HepG2 (cell line): ENCODE results near the gene B3GNT5. TPM values are rescaled to one million over a fixed set of nuclear protein-coding genes. Genes with fewer than 3 reads are reported as not detected.

Experiments
- ARNTL ChIP-seq: sonication (generic); formaldehyde crosslinking; IDR thresholded peaks from 2 replicates; pipeline ENCODE4 v1.4.0; 2020; ENCODE audit warnings: mild to moderate bottlenecking, missing genetic modification reagents
- BRD4 ChIP-seq: sonication (generic); formaldehyde crosslinking; IDR thresholded peaks from 2 replicates; pipeline ENCODE4 v1.4.0; 2020; ENCODE audit warnings: missing genetic modification reagents
- ELF4 ChIP-seq: sonication (generic); formaldehyde crosslinking; IDR thresholded peaks from 2 replicates; pipeline ENCODE4 v1.5.0; 2020; ENCODE audit warnings: missing genetic modification reagents, mild to moderate bottlenecking, moderate library complexity, borderline replicate concordance
- FOXK2 ChIP-seq: fragments of 450-650 bp; IDR thresholded peaks from 2 replicates; pipeline ENCODE4 v1.6.1; 2016
- GZF1 ChIP-seq: sonication (generic); formaldehyde crosslinking; IDR thresholded peaks from 2 replicates; pipeline ENCODE4 v1.5.1; 2020; ENCODE audit warnings: mild to moderate bottlenecking, missing genetic modification reagents
- KDM3A ChIP-seq: IDR thresholded peaks from 2 replicates; pipeline ENCODE4 v1.6.1; 2018; ENCODE audit warnings: low read depth, missing compliant biosample characterization
- KMT2A ChIP-seq: sonication (generic); formaldehyde crosslinking; IDR thresholded peaks from 2 replicates; pipeline ENCODE4 v1.4.0; 2020; ENCODE audit warnings: missing genetic modification reagents
- MIER3 ChIP-seq: IDR thresholded peaks from 2 replicates; pipeline ENCODE4 v1.6.1; 2016; ENCODE audit warnings: missing compliant biosample characterization, borderline replicate concordance
- NFE2L2 ChIP-seq: fragments of 150-350 bp; IDR thresholded peaks from 2 replicates; pipeline ENCODE4 v1.6.1; 2014; ENCODE audit warnings: low read length
- PRDM10 ChIP-seq: sonication (generic); formaldehyde crosslinking; IDR thresholded peaks from 2 replicates; pipeline ENCODE4 v1.4.0; 2020; ENCODE audit warnings: low read depth, missing genetic modification reagents
- RFX3 ChIP-seq: IDR thresholded peaks from 2 replicates; pipeline ENCODE4 v1.6.1; 2016; ENCODE audit warnings: missing biosample characterization, missing genetic modification reagents
- SIN3A ChIP-seq: IDR thresholded peaks from 2 replicates; pipeline ENCODE4 v1.6.1; 2011; ENCODE audit warnings: low read depth, mild to moderate bottlenecking, control low read depth, low read length, borderline replicate concordance
- SMYD3 ChIP-seq: sonication (generic); formaldehyde crosslinking; IDR thresholded peaks from 2 replicates; pipeline ENCODE4 v1.8.1; 2023; ENCODE audit warnings: mild to moderate bottlenecking, missing genetic modification reagents
- SRSF9 ChIP-seq: fragments of 200-400 bp; formaldehyde crosslinking; IDR thresholded peaks from 2 replicates; pipeline ENCODE4 v1.6.1; 2018; ENCODE audit warnings: borderline replicate concordance, mild to moderate bottlenecking, low read depth, low read length; ENCODE audit not compliant: insufficient read depth, poor library complexity, severe bottlenecking
- TOPORS ChIP-seq: sonication (generic); formaldehyde crosslinking; IDR thresholded peaks from 2 replicates; pipeline ENCODE4 v1.8.0; 2023; ENCODE audit warnings: mild to moderate bottlenecking, missing genetic modification reagents
- XBP1 ChIP-seq: sonication (generic); formaldehyde crosslinking; IDR thresholded peaks from 2 replicates; pipeline ENCODE4 v1.5.0; 2020; ENCODE audit warnings: missing genetic modification reagents
- ZBTB7B ChIP-seq: sonication (generic); formaldehyde crosslinking; IDR thresholded peaks from 2 replicates; pipeline ENCODE4 v1.4.0; 2020; ENCODE audit warnings: missing genetic modification reagents
- ZFP41 ChIP-seq: sonication (generic); formaldehyde crosslinking; IDR thresholded peaks from 2 replicates; pipeline ENCODE4 v1.4.0; 2020; ENCODE audit warnings: mild to moderate bottlenecking, missing genetic modification reagents, borderline replicate concordance
- ZNF224 ChIP-seq: sonication (generic); formaldehyde crosslinking; IDR thresholded peaks from 2 replicates; pipeline ENCODE4 v1.5.0; 2020; ENCODE audit warnings: mild to moderate bottlenecking, missing genetic modification reagents
- ZNF260 ChIP-seq: sonication (generic); formaldehyde crosslinking; IDR thresholded peaks from 2 replicates; pipeline ENCODE4 v1.4.0; 2020; ENCODE audit warnings: missing genetic modification reagents, low read depth, mild to moderate bottlenecking, borderline replicate concordance
- ZNF326 ChIP-seq: sonication (generic); formaldehyde crosslinking; IDR thresholded peaks from 2 replicates; pipeline ENCODE4 v1.4.0; 2020; ENCODE audit warnings: missing genetic modification reagents, borderline replicate concordance
- ZNF337 ChIP-seq: sonication (generic); formaldehyde crosslinking; IDR thresholded peaks from 2 replicates; pipeline ENCODE4 v1.5.1; 2020; ENCODE audit warnings: missing genetic modification reagents, low read depth, mild to moderate bottlenecking, borderline replicate concordance
- ZNF558 ChIP-seq: sonication (generic); formaldehyde crosslinking; IDR thresholded peaks from 2 replicates; pipeline ENCODE4 v1.9.0; 2022; ENCODE audit warnings: mild to moderate bottlenecking, missing genetic modification reagents, borderline replicate concordance
- ZNF564 ChIP-seq: sonication (generic); formaldehyde crosslinking; IDR thresholded peaks from 2 replicates; pipeline ENCODE4 v1.8.1; 2023; ENCODE audit warnings: mild to moderate bottlenecking, missing genetic modification reagents
- ZNF776 ChIP-seq: sonication (generic); formaldehyde crosslinking; IDR thresholded peaks from 2 replicates; pipeline ENCODE4 v1.4.0; 2020; ENCODE audit warnings: mild to moderate bottlenecking, missing genetic modification reagents
- ZNF780A ChIP-seq: sonication (generic); formaldehyde crosslinking; IDR thresholded peaks from 2 replicates; pipeline ENCODE4 v1.8.0; 2022; ENCODE audit warnings: mild to moderate bottlenecking, missing genetic modification reagents, moderate library complexity
- polyA plus RNA-seq, 8 experiments: library from polyadenylated mRNA; depleted of rRNA in 3 of 8; stranded (reverse) in 7 of 8; unstranded in 1 of 8; fragments of >200 nt; fragmentation: Illumina TruSeq in 4 of 8; extraction: Trizol in 4 of 8; gene quantifications; 2 replicates each; pipeline versions ENCODE4 v1.2.1 to v1.2.3, GENCODE V29; 2011 to 2016; ENCODE audit warnings: low read depth in 4 of 8, missing spikeins in 1 of 8, mixed read lengths in 1 of 8; ENCODE audit not compliant: insufficient read depth in 1 of 8
- total RNA-seq, 5 experiments: library from RNA; depleted of rRNA; stranded (reverse); fragments of >200 nt; fragmentation: Illumina TruSeq; extraction: Trizol; gene quantifications; 2 replicates each; pipeline ENCODE4 v1.2.3, GENCODE V29; 2016; ENCODE audit warnings: low read depth in 1 of 5
- TF ChIP-seq, protein P1 (sequence below): sonication (generic); formaldehyde crosslinking; conservative IDR thresholded peaks from 2 replicates; pipeline ENCODE4 v1.4.0; 2020; ENCODE audit warnings: missing genetic modification reagents
- TF ChIP-seq, protein P2 (sequence below): sonication (generic); formaldehyde crosslinking; IDR thresholded peaks from 2 replicates; pipeline ENCODE4 v1.4.0; 2020; ENCODE audit warnings: missing genetic modification reagents

The B3GNT5 gene
- total and polyA plus RNA-seq, 2 of the 13 experiments (the other 11 are each of a cell fraction or from before 2014, with no cell fraction given): not detected

- TF ChIP-seq ZNF260 (CRISPR knock-in tag): no peak
- no peak for TF ChIP-seq KMT2A (CRISPR knock-in tag)
- TF ChIP-seq ZNF564 (CRISPR knock-in tag): no peak
- no peak for TF ChIP-seq FOXK2
- no peak for TF ChIP-seq ELF4 (CRISPR knock-in tag)
- TF ChIP-seq ZFP41 (CRISPR knock-in tag): no peak
- TF ChIP-seq, protein P1, sequence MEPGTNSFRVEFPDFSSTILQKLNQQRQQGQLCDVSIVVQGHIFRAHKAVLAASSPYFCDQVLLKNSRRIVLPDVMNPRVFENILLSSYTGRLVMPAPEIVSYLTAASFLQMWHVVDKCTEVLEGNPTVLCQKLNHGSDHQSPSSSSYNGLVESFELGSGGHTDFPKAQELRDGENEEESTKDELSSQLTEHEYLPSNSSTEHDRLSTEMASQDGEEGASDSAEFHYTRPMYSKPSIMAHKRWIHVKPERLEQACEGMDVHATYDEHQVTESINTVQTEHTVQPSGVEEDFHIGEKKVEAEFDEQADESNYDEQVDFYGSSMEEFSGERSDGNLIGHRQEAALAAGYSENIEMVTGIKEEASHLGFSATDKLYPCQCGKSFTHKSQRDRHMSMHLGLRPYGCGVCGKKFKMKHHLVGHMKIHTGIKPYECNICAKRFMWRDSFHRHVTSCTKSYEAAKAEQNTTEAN (CRISPR knock-in tag): 0 out of 2 replicates have a peak, but pooled peaks have one; percentile 40
- TF ChIP-seq GZF1 (CRISPR knock-in tag): no peak
- no peak for TF ChIP-seq ZNF337 (CRISPR knock-in tag)
- no peak for TF ChIP-seq ZNF776
- no peak for TF ChIP-seq NFE2L2
- TF ChIP-seq KDM3A (CRISPR knock-in tag): no peak
- TF ChIP-seq ZNF326 (CRISPR knock-in tag): no peak
- TF ChIP-seq ZNF558 (CRISPR knock-in tag): no peak
- TF ChIP-seq SMYD3: 0 out of 2 replicates have a peak, but pooled peaks have one; percentile 68
- no peak for TF ChIP-seq PRDM10 (CRISPR knock-in tag)
- peak; percentile 99 for TF ChIP-seq ARNTL
- TF ChIP-seq MIER3 (CRISPR knock-in tag): peak; percentile 61; the same call in 1 of the 2 replicates
- TF ChIP-seq RFX3: no peak
- no peak for TF ChIP-seq ZNF780A (CRISPR knock-in tag)
- TF ChIP-seq ZNF224 (CRISPR knock-in tag): no peak
- TF ChIP-seq SRSF9: no peak
- TF ChIP-seq, protein P2, sequence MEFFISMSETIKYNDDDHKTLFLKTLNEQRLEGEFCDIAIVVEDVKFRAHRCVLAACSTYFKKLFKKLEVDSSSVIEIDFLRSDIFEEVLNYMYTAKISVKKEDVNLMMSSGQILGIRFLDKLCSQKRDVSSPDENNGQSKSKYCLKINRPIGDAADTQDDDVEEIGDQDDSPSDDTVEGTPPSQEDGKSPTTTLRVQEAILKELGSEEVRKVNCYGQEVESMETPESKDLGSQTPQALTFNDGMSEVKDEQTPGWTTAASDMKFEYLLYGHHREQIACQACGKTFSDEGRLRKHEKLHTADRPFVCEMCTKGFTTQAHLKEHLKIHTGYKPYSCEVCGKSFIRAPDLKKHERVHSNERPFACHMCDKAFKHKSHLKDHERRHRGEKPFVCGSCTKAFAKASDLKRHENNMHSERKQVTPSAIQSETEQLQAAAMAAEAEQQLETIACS (CRISPR knock-in tag): no peak
- TF ChIP-seq ZBTB7B (CRISPR knock-in tag): no peak
- no peak for TF ChIP-seq TOPORS (CRISPR knock-in tag)
- TF ChIP-seq XBP1: no peak
- TF ChIP-seq SIN3A: no peak
- no peak for TF ChIP-seq BRD4 (CRISPR knock-in tag)
These were observed 41.7 kb upstream of the B3GNT5 start (continued) for GRCh38 chr3:183211352-183211751.
